Ovary (tissue), 3 donors: ENCODE measurements around the gene JAM3.

Source experiments
- EP300 ChIP-seq: sonication (generic); formaldehyde crosslinking; IDR thresholded peaks from one replicate; pipeline ENCODE4 v1.6.1; 2017; ENCODE audit warnings: antibody characterized with exemption
- POLR2A ChIP-seq: fragments of 450-650 bp; IDR thresholded peaks from one replicate; pipeline ENCODE4 v1.6.1; 2017; ENCODE audit warnings: antibody characterized with exemption, mild to moderate bottlenecking, moderate library complexity
- TF ChIP-seq, protein P1 (sequence below), 3 donors: fragments of 450-650 bp in 2 of 3; fragments of 200-600 bp in 1 of 3; IDR thresholded peaks; one replicate each; pipeline versions ENCODE4 v1.5.1 to v1.8.0; 2016 to 2022; ENCODE audit warnings: antibody characterized with exemption in 3 of 3, mild to moderate bottlenecking in 1 of 3
- donor health status: DM: no; HTN: no; CAD: no.

DNA sequence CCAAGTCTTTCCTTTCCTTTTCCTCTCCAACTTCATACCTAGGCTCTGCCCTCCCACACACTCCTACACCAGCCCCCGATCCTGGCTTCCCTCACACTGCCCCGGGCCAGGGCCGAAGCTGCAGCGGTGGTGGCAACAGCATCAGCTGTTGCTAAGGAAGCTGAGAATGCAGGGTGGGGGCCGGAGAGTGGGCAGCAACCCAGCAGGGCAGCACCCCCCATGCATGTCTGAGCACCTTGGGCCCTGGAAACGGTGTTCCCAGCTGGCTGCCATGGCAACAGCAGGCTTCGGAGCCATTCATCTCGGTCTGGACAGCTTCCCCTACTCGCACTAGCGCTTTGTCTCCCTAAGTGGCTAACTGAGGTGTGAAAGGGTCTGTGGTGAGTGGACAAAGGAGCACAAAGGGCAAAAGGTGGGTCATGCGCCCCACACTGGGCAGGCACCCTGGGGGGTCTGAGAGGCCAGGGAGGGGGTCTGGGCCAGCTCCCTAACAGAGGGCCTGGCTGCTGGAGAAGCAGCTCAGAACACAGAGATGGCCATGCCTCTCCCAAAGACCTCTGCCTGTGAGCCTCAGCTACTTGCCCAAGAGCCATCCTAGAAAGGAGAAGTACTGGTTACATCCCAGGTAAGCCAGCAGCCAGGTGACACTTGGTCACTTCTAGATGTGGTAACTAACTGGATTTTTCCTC, 42.1 kb upstream of the JAM3 start:
- TF ChIP-seq, protein P1, sequence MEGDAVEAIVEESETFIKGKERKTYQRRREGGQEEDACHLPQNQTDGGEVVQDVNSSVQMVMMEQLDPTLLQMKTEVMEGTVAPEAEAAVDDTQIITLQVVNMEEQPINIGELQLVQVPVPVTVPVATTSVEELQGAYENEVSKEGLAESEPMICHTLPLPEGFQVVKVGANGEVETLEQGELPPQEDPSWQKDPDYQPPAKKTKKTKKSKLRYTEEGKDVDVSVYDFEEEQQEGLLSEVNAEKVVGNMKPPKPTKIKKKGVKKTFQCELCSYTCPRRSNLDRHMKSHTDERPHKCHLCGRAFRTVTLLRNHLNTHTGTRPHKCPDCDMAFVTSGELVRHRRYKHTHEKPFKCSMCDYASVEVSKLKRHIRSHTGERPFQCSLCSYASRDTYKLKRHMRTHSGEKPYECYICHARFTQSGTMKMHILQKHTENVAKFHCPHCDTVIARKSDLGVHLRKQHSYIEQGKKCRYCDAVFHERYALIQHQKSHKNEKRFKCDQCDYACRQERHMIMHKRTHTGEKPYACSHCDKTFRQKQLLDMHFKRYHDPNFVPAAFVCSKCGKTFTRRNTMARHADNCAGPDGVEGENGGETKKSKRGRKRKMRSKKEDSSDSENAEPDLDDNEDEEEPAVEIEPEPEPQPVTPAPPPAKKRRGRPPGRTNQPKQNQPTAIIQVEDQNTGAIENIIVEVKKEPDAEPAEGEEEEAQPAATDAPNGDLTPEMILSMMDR (IDR thresholded peaks at IDR 0.05), result no peak
- TF ChIP-seq POLR2A (no peak), EP300 (no peak)
